C4-2B (cell line): Measurements from ENCODE around the gene KMT2E.

Experiments used
- ZFX ChIP-seq: fragments of 450-650 bp; IDR thresholded peaks from 2 replicates; pipeline ENCODE4 v1.6.1; 2017
- TF ChIP-seq, protein P1 (sequence below): fragments of 450-650 bp; conservative IDR thresholded peaks from 2 replicates; pipeline ENCODE4 v1.5.1; 2017; ENCODE audit warnings: mild to moderate bottlenecking

DNA sequence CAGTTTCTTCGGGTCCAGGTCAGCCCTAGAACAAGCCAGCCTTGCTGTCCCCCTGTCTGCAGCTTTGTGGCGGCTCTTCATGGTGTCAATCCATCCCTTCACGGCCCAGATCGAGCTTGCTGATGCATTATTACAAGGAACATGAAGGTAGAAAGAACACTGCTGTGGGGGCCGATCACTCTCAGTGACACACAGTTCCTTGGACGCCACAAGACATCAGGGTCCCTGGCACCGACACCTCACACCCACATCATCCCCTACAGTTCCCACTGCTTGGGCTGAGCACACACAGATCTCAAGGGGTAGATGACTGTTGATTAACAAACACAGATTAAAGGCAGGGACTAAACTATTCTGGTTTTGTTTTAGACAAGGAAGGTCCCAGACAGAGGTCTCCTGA, 119.4 kb downstream of the KMT2E start:
- TF ChIP-seq, protein P1, sequence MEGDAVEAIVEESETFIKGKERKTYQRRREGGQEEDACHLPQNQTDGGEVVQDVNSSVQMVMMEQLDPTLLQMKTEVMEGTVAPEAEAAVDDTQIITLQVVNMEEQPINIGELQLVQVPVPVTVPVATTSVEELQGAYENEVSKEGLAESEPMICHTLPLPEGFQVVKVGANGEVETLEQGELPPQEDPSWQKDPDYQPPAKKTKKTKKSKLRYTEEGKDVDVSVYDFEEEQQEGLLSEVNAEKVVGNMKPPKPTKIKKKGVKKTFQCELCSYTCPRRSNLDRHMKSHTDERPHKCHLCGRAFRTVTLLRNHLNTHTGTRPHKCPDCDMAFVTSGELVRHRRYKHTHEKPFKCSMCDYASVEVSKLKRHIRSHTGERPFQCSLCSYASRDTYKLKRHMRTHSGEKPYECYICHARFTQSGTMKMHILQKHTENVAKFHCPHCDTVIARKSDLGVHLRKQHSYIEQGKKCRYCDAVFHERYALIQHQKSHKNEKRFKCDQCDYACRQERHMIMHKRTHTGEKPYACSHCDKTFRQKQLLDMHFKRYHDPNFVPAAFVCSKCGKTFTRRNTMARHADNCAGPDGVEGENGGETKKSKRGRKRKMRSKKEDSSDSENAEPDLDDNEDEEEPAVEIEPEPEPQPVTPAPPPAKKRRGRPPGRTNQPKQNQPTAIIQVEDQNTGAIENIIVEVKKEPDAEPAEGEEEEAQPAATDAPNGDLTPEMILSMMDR: no peak
- TF ChIP-seq ZFX: no peak
